ENCODE data around the gene LONP2.

Gene LONP2

DNA sequence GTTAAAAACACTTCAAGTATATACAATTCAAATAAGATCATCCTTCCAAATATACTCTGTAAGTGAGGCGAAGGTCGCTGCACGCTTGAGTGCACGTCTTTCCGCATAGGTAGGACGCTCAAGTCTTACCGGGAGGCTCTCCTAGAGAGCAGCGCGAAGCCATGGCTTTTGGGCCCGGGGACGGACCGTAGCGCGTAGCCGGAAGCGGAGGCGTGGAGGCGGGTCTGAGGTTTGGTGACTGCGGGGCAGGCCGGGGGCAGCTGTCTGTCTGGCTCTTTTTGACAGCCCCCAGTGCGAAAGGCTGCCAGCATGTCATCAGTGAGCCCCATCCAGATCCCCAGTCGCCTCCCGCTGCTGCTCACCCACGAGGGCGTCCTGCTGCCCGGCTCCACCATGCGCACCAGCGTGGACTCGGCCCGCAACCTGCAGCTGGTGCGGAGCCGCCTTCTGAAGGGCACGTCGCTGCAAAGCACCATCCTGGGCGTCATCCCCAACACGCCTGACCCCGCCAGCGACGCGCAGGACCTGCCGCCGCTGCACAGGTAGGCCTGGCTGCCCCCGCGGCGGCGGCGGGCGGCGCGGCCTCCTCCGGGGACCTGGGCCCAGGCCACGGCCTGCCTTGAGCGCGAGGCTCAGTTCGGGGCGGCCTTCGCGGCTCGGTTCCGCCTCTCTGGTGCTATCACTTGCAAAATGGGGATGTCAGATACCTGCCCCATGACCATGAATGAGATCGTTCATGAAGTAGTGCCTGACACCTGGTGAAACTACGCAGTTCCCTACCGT lies at the start of gene LONP2:
Gene LONP2, plus strand, starts transcription at position 221 of the 783 bp plus-strand sequence. Its CDS starts 89 bp downstream, at position 310.
- TF ChIP-seq, protein P1, sequence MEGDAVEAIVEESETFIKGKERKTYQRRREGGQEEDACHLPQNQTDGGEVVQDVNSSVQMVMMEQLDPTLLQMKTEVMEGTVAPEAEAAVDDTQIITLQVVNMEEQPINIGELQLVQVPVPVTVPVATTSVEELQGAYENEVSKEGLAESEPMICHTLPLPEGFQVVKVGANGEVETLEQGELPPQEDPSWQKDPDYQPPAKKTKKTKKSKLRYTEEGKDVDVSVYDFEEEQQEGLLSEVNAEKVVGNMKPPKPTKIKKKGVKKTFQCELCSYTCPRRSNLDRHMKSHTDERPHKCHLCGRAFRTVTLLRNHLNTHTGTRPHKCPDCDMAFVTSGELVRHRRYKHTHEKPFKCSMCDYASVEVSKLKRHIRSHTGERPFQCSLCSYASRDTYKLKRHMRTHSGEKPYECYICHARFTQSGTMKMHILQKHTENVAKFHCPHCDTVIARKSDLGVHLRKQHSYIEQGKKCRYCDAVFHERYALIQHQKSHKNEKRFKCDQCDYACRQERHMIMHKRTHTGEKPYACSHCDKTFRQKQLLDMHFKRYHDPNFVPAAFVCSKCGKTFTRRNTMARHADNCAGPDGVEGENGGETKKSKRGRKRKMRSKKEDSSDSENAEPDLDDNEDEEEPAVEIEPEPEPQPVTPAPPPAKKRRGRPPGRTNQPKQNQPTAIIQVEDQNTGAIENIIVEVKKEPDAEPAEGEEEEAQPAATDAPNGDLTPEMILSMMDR (IDR thresholded peaks at IDR 0.05) = no peak

DNA sequence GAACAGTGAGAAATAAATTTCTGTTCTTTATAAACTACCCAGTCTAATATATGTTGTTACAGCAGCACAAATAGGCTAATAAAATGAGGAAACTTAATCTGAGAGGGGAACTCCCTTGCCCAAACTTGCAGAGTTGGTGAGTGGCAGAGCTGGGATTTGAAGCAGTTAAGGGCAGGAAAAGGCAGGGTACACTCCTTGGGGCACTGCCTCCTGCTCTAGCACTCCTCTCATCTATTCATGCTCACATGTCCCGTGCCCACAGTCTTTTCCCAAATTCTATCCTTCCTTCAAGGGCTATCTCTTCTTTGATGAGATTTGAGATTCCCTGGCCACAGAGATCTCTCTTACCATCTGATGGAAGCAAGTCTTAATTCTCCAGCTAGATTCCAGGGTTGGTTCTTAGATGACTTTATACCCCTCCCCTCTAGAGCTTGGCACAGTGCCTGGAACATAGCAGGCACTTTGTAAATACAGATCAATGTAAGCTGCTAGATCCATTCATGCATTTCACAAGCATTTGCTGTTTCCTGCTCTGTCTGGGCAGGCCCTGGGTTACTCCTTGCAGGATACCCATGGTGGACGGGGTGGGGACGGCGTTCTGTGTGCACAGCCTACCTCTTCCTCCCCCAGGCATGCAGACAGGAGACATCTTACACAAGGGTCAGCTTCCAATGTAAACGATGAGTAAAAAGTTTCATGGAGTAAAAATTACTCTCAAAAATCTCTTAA lies 49.1 kb upstream of the LONP2 start:
- TF ChIP-seq, protein P1 (IDR thresholded peaks at IDR 0.05) = no peak

GRCh38 chr16:48197294-48197693 lies 46.8 kb upstream of the LONP2 start:
- TF ChIP-seq, protein P1 (IDR thresholded peaks at IDR 0.05) = no peak

- TF ChIP-seq, protein P1 (IDR thresholded peaks at IDR 0.05) = no peak
These were observed 42.4 kb upstream of the LONP2 start for GRCh38 chr16:48201515-48202201.

- TF ChIP-seq, protein P1 (IDR thresholded peaks at IDR 0.05) = no peak
These were observed 39.9 kb upstream of the LONP2 start for GRCh38 chr16:48203974-48204824.

GRCh38 chr16:48204825-48205151 lies 39.3 kb upstream of the LONP2 start:
- TF ChIP-seq, protein P1 (IDR thresholded peaks at IDR 0.05) = no peak

Data from LNCAP (cell line).